HL-60 (cell line): ENCODE data around the gene POLR1A.

Experiments used
- DNase-seq, 2 experiments: peaks; one replicate each; pipeline ENCODE4 v3.0.0-alpha.2; 2010 to 2020; ENCODE audit warnings: low read depth in 1 of 2, low spot score in 1 of 2
- H3K27ac ChIP-seq: fragments of 250-450 bp; sonication (Bioruptor Pico); replicated peaks from 2 replicates; pipeline ENCODE4 v1.5.1; 2020; ENCODE audit warnings: mild to moderate bottlenecking, moderate library complexity
- H3K27me3 ChIP-seq: fragments of 250-450 bp; sonication (Bioruptor Pico); 2 replicates; pipeline ENCODE4 v1.5.1; 2021; ENCODE audit warnings: mild to moderate bottlenecking, moderate library complexity; ENCODE audit not compliant: insufficient read depth, poor library complexity, severe bottlenecking
- H3K4me3 ChIP-seq: replicated peaks from 2 replicates; pipeline ENCODE4 v1.5.1; 2011; ENCODE audit warnings: mild to moderate bottlenecking, control low read depth, low read length; ENCODE audit not compliant: insufficient read depth
- GABPA ChIP-seq: IDR thresholded peaks from 2 replicates; pipeline ENCODE4 v1.6.1; 2012; ENCODE audit warnings: low read depth
- POLR2AphosphoS5 ChIP-seq: IDR thresholded peaks from 2 replicates; pipeline ENCODE4 v1.6.1; 2012; ENCODE audit warnings: low read depth
- SPI1 ChIP-seq: IDR thresholded peaks from 2 replicates; pipeline ENCODE4 v1.6.1; 2012; ENCODE audit warnings: low read depth, mild to moderate bottlenecking, borderline replicate concordance
- TF ChIP-seq, protein P1 (sequence below): IDR thresholded peaks from one replicate; pipeline ENCODE4 v1.5.1; 2011; ENCODE audit warnings: low read length, control low read depth, inconsistent platforms; ENCODE audit not compliant: insufficient read depth
- TF ChIP-seq, protein P2 (sequence below): IDR thresholded peaks from 2 replicates; pipeline ENCODE4 v1.6.1; 2012; ENCODE audit warnings: low read depth; ENCODE audit not compliant: insufficient replicate concordance

POLR1A gene

DNA sequence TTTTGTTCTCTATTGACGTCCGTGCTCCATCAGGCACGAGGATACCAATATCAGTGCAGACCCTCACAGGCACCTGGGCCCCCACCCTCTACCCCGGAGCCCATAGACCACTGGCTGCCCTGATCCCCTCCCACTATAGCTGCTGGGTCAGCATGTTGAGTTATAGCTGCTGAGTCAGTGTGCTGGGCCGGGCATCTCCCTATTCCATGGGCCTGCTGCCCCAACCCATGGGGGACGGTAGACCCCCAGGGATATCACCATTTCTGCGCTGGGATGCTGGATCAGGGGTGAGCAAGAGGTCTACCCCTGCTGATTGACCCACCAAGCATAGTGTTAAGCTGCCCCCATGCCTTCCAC, 116.8 kb downstream of the POLR1A start:
- H3K4me3 ChIP-seq, result no peak overlapping the region
- H3K27ac ChIP-seq, result no peak overlapping the region
- TF ChIP-seq GABPA (no peak), SPI1 (no peak), POLR2AphosphoS5 (no peak)
- TF ChIP-seq, protein P1, sequence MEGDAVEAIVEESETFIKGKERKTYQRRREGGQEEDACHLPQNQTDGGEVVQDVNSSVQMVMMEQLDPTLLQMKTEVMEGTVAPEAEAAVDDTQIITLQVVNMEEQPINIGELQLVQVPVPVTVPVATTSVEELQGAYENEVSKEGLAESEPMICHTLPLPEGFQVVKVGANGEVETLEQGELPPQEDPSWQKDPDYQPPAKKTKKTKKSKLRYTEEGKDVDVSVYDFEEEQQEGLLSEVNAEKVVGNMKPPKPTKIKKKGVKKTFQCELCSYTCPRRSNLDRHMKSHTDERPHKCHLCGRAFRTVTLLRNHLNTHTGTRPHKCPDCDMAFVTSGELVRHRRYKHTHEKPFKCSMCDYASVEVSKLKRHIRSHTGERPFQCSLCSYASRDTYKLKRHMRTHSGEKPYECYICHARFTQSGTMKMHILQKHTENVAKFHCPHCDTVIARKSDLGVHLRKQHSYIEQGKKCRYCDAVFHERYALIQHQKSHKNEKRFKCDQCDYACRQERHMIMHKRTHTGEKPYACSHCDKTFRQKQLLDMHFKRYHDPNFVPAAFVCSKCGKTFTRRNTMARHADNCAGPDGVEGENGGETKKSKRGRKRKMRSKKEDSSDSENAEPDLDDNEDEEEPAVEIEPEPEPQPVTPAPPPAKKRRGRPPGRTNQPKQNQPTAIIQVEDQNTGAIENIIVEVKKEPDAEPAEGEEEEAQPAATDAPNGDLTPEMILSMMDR, result no peak
- no peaks in the 10 kb centered on the region for H3K27me3 ChIP-seq
- DNase-seq, result no peak

DNA sequence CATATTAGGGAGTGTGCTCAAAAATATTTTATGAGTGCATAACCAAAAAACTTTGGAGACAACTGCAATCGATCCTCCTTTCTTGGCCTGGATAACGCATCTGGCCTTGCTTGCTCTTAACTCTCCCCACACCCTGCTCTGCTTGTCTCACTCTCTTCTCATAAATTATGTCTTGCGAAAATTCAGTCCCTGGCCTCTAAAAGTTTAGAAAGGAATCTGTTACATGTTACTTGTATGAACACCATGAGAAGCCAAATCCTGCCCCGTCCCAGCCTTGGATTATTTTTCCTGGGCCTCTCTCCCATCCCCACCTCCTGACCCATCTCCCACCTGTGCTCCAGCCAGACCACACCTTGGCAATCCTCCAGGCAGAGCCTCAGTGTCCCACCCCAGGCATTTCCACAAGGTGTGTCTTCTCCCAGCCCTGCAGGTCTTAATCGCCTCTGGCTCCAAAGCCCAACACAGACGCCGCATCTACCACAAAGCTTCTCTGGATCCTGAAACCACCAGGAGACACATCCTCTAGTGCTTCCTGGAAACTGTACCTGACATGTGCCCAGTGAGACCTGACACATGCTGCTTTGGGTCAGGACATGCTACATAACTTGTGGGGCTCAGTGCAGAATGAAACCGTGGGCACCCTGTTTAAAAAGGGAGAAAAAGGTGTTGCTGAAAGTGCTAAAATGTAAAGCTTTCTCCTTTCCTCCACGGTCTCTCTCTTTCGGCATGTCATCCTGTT, 117.3 kb downstream of the POLR1A start:
- no peaks in the 10 kb centered on the region for H3K27me3 ChIP-seq
- TF ChIP-seq POLR2AphosphoS5, result no peak
- TF ChIP-seq, protein P2, sequence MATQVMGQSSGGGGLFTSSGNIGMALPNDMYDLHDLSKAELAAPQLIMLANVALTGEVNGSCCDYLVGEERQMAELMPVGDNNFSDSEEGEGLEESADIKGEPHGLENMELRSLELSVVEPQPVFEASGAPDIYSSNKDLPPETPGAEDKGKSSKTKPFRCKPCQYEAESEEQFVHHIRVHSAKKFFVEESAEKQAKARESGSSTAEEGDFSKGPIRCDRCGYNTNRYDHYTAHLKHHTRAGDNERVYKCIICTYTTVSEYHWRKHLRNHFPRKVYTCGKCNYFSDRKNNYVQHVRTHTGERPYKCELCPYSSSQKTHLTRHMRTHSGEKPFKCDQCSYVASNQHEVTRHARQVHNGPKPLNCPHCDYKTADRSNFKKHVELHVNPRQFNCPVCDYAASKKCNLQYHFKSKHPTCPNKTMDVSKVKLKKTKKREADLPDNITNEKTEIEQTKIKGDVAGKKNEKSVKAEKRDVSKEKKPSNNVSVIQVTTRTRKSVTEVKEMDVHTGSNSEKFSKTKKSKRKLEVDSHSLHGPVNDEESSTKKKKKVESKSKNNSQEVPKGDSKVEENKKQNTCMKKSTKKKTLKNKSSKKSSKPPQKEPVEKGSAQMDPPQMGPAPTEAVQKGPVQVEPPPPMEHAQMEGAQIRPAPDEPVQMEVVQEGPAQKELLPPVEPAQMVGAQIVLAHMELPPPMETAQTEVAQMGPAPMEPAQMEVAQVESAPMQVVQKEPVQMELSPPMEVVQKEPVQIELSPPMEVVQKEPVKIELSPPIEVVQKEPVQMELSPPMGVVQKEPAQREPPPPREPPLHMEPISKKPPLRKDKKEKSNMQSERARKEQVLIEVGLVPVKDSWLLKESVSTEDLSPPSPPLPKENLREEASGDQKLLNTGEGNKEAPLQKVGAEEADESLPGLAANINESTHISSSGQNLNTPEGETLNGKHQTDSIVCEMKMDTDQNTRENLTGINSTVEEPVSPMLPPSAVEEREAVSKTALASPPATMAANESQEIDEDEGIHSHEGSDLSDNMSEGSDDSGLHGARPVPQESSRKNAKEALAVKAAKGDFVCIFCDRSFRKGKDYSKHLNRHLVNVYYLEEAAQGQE, result no peak
- no peak for TF ChIP-seq SPI1
- DNase-seq, result no peak
- no peak overlapping the region for H3K27ac ChIP-seq
- H3K4me3 ChIP-seq, result no peak overlapping the region

DNA sequence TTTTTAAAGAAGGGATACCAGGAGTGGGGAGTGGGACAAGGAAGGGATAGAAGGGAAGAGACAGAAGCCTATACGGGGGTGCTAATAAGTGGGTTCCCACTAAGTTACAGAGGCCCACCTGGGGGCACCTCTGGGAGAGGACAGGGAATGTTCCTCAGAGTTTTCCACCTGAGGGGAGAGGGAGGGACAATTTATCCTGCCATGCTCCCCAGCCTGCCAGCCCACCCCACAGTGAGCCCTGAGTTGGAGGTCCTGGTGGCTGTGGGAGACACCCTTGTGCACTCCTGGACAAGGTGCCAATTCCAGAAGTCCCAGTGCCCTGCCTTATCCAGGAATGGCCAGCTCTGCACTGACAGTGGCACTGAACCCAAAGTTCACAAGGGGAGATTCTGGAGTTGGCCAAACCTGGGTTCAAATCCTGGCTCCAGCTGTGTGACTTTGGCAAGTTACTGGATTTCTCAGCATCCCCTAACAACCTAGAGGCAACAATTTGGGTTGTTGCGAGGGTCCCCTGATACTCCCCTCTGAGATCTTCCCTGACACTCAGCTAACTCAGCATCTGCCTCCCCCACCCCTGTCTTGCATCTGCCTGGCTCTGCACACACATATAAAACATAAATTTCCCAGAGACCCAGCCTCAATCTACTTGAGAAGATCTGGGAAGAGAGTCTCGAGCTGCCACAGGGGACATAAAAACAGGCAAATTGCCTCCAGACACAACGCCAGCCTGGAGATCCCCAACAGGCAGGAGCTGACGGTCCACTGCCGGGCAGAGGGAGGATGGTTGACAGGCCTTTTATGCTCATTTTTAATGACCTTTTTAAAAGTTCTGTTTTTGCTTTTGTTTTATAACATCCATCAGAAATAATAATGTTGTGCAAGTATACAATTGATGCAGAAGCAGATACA, 118.2 kb downstream of the POLR1A start:
- Histone ChIP-seq H3K4me3 (no peak overlapping the region), H3K27me3 (no peaks in the 10 kb centered on the region), H3K27ac (no peak overlapping the region)
- TF ChIP-seq, protein P2, result no peak
- TF ChIP-seq, protein P1, result no peak
- TF ChIP-seq POLR2AphosphoS5 (no peak), SPI1 (no peak), GABPA (no peak)
- DNase-seq, result no peak

DNA sequence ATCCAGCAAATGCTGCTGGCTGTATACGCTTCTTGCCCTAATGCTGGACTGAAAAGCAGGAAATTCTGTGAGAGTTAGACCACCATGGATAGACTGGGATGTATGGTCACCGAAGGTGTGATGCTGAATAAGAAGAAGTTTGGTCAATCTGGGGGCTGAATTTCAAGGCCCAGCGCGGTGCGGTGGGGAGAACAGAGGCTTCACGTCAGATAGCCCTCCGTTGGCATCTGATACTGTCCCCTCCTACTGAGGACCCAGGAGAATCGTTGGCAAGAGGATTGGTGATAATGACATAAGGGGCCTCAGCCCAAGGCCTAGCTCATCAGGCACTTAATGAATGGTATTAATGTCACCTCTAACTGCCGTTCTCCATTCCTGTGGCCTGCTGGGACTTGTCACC, 119.6 kb downstream of the POLR1A start:
- Histone ChIP-seq H3K4me3 (no peak overlapping the region), H3K27me3 (no peaks in the 10 kb centered on the region), H3K27ac (no peak overlapping the region)
- no peak for DNase-seq
- TF ChIP-seq, protein P2, result no peak
- no peak for TF ChIP-seq SPI1
- TF ChIP-seq, protein P1, result no peak
- TF ChIP-seq GABPA, result no peak
- TF ChIP-seq POLR2AphosphoS5, result no peak
